ENCODE measurements around the gene SAP30L. TPM values are rescaled to one million over a fixed set of nuclear protein-coding genes. Genes with fewer than 3 reads are reported as not detected.

Gene SAP30L
- total RNA-seq, 3 donors from 2014 or later, result 29.7 to 54.4 (median 43.7) TPM

GRCh38 chr5:154401355-154401754, 44.4 kb upstream of the SAP30L start:
- Histone ChIP-seq H3K27ac (no peak overlapping the region), H3K4me3 (no peak overlapping the region), H3K27me3 (no peaks in the 10 kb centered on the region), H3K9me3 (no peaks in the 10 kb centered on the region), H3K4me1 (no peaks in the 10 kb centered on the region), H3K36me3 (no peaks in the 10 kb centered on the region)
- TF ChIP-seq POLR2AphosphoS5 (IDR thresholded peaks at IDR 0.05), result no peak
- TF ChIP-seq POLR2A (IDR thresholded peaks at IDR 0.05), result no peak
- TF ChIP-seq, protein P1, sequence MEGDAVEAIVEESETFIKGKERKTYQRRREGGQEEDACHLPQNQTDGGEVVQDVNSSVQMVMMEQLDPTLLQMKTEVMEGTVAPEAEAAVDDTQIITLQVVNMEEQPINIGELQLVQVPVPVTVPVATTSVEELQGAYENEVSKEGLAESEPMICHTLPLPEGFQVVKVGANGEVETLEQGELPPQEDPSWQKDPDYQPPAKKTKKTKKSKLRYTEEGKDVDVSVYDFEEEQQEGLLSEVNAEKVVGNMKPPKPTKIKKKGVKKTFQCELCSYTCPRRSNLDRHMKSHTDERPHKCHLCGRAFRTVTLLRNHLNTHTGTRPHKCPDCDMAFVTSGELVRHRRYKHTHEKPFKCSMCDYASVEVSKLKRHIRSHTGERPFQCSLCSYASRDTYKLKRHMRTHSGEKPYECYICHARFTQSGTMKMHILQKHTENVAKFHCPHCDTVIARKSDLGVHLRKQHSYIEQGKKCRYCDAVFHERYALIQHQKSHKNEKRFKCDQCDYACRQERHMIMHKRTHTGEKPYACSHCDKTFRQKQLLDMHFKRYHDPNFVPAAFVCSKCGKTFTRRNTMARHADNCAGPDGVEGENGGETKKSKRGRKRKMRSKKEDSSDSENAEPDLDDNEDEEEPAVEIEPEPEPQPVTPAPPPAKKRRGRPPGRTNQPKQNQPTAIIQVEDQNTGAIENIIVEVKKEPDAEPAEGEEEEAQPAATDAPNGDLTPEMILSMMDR (IDR thresholded peaks at IDR 0.05), result no peak
- intact Hi-C loops (cut with DNase I; ENCODE audit: low total_unique reads), result loop anchor here (5.0 kb wide), 1 partner anchor 241 kb away; no protein-coding TSS in a partner anchor
- no peak for DNase-seq (ENCODE audit: low spot score in 2 of 2)

DNA sequence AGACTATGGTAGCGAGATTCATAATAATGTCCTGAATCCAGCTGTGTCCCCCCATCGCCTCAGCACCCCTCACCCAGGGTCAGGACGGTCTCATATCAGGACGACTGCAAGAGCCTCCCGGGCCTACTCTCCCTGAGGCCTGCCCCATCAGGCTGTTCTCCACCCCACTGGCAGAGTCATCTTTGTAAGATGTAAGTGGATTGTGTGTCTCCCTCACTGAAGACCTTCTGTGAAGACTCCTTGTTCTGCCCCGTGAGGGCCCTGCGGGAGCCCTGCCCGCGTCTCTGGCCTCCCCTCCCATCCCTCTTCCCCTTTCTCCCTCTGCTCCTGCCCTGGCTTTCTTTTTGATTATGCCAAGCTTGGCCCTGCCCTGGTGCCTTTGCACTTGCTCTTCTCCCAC, 43.9 kb upstream of the SAP30L start:
- Histone ChIP-seq H3K9me3 (no peaks in the 10 kb centered on the region), H3K4me3 (no peak overlapping the region), H3K36me3 (no peaks in the 10 kb centered on the region), H3K27me3 (no peaks in the 10 kb centered on the region), H3K4me1 (no peaks in the 10 kb centered on the region), H3K27ac (no peak overlapping the region)
- intact Hi-C loops (cut with DNase I; ENCODE audit: low total_unique reads), result loop anchor here (5.0 kb wide), 1 partner anchor 240 kb away; no protein-coding TSS in a partner anchor
- DNase-seq (ENCODE audit: low spot score in 2 of 2), result no peak
- no peak for TF ChIP-seq POLR2AphosphoS5 (IDR thresholded peaks at IDR 0.05)
- no peak for TF ChIP-seq POLR2A (IDR thresholded peaks at IDR 0.05)
- TF ChIP-seq, protein P1 (IDR thresholded peaks at IDR 0.05), result no peak

DNA sequence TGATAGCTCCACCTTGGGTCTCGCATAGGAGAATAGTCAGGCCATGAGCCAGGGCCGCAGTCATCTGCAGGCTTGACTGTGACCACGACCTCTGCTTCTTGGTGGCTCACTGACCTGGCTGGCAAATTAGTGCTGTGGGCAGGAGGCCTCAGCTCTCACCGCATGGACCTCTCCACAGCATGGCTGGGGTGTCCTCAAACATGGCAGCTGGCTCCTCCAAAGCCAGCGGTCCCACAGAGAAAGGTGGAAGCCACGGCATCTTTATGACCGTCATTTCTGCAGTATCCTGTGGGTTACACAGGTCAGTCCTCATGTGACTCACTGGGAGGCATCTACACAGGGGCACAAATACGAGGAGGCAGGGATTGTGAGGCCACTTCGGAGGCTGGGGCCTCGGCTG, 43.2 kb upstream of the SAP30L start:
- Histone ChIP-seq H3K4me1 (no peaks in the 10 kb centered on the region), H3K9me3 (no peaks in the 10 kb centered on the region), H3K27me3 (no peaks in the 10 kb centered on the region), H3K27ac (no peak overlapping the region), H3K4me3 (no peak overlapping the region), H3K36me3 (no peaks in the 10 kb centered on the region)
- DNase-seq (ENCODE audit: low spot score in 2 of 2), result no peak
- TF ChIP-seq, protein P1 (IDR thresholded peaks at IDR 0.05), result no peak
- TF ChIP-seq POLR2AphosphoS5 (IDR thresholded peaks at IDR 0.05) (no peak), POLR2A (IDR thresholded peaks at IDR 0.05) (no peak)
- intact Hi-C loops (cut with DNase I; ENCODE audit: low total_unique reads), result loop anchor here (5.0 kb wide), 1 partner anchor 240 kb away; no protein-coding TSS in a partner anchor

DNA sequence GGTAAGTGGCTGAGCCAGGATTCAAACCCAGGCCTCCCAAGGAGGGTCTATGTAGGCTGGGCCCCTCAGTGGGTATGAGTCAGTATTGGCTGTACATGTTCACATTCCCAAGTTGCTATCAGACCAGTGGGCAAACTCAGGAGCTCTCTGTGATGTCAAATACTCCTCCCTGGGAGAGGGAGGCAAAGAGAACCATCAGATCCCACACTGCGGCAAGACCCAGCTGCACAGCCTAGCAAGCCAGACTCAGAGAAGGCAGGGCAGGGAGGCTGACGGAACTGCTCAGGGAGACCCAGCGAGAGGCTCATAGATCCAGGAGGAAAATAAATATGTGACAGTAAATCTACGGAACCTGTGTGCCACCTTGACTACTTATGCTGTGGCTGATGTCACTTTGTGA, 42.6 kb upstream of the SAP30L start:
- H3K4me1 ChIP-seq, result no peaks in the 10 kb centered on the region
- no peaks in the 10 kb centered on the region for H3K27me3 ChIP-seq
- no peak for DNase-seq (ENCODE audit: low spot score in 2 of 2)
- no peak for TF ChIP-seq POLR2AphosphoS5 (IDR thresholded peaks at IDR 0.05)
- no peak for TF ChIP-seq POLR2A (IDR thresholded peaks at IDR 0.05)
- TF ChIP-seq, protein P1 (IDR thresholded peaks at IDR 0.05), result no peak
- H3K36me3 ChIP-seq, result no peaks in the 10 kb centered on the region
- intact Hi-C loops (cut with DNase I; ENCODE audit: low total_unique reads), result loop anchor here (5.0 kb wide), 1 partner anchor 239 kb away; no protein-coding TSS in a partner anchor
- no peaks in the 10 kb centered on the region for H3K9me3 ChIP-seq
- no peak overlapping the region for H3K27ac ChIP-seq
- H3K4me3 ChIP-seq, result no peak overlapping the region

DNA sequence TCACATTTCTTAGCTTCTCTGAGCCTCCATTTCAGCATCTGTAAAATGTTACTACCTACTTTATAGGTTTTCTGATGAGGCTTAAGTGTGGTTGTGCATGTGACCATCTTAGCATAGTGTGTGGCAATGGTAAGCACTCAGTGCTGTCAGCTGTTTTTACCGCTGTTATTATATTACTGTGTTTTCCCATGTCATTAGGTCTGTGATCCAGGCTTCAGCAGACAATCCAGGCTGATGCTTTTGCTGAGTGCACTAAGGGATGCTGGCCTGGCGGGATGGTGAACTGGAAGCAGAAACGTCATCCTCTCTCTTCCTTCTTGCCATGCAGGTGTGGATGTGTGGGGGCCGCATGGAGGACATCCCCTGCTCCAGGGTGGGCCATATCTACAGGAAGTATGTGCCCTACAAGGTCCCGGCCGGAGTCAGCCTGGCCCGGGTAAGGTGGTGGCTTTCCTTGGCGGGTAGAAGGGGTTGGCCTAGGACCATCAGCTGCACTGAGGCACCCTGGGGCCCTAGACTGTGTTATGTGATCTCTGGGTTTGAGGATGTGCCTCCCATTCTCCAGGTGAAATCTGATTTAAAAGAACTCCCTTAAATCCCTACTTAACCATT, 41.9 kb upstream of the SAP30L start:
- Histone ChIP-seq H3K36me3 (no peaks in the 10 kb centered on the region), H3K9me3 (no peaks in the 10 kb centered on the region), H3K4me3 (no peak overlapping the region), H3K27me3 (no peaks in the 10 kb centered on the region), H3K27ac (no peak overlapping the region), H3K4me1 (no peaks in the 10 kb centered on the region)
- intact Hi-C loops (cut with DNase I; ENCODE audit: low total_unique reads), result loop anchor here (5.0 kb wide), 1 partner anchor 238 kb away; no protein-coding TSS in a partner anchor
- DNase-seq (ENCODE audit: low spot score in 2 of 2), result no peak
- TF ChIP-seq, protein P1 (IDR thresholded peaks at IDR 0.05), result no peak
- TF ChIP-seq POLR2AphosphoS5 (IDR thresholded peaks at IDR 0.05), result no peak
- TF ChIP-seq POLR2A (IDR thresholded peaks at IDR 0.05), result no peak

All from breast epithelium (tissue), 4 donors.